ENCODE results near the gene SVIL.

SVIL gene

DNA sequence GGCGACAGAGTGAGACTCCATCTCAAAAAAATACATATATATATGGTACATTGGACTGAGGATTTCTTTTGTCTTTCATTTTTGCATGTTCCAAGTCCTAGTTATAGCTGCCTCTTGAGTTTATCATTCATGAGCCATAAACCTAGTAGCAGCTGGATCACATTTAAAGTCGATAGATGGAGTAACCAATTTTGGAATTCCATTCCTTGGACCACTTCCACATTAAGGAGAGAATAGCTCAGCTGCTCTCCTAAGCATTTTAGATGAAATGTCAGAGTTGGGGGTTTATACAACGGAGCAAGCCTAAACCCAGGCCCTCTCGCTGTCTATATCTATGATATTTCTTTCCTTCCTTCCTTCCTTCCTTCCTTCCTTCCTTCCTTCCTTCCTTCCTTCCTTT lies 204.7 kb downstream of the SVIL start:
- DNase-seq (ENCODE audit: low read depth in 1 of 2, low spot score in 1 of 2) = no peak

GRCh38 chr10:29428486-29428885 lies 206.3 kb downstream of the SVIL start:
- DNase-seq (ENCODE audit: low read depth in 1 of 2, low spot score in 1 of 2) = no peak

- DNase-seq (ENCODE audit: low read depth in 1 of 2, low spot score in 1 of 2) = no peak
Observed at GRCh38 chr10:29427667-29428066, 207.1 kb downstream of the SVIL start.

GRCh38 chr10:29426420-29426819 lies 208.4 kb downstream of the SVIL start:
- DNase-seq (ENCODE audit: low read depth in 1 of 2, low spot score in 1 of 2) = no peak

GRCh38 chr10:29424017-29424416 lies 210.8 kb downstream of the SVIL start:
- DNase-seq (ENCODE audit: low read depth in 1 of 2, low spot score in 1 of 2) = no peak

DNA sequence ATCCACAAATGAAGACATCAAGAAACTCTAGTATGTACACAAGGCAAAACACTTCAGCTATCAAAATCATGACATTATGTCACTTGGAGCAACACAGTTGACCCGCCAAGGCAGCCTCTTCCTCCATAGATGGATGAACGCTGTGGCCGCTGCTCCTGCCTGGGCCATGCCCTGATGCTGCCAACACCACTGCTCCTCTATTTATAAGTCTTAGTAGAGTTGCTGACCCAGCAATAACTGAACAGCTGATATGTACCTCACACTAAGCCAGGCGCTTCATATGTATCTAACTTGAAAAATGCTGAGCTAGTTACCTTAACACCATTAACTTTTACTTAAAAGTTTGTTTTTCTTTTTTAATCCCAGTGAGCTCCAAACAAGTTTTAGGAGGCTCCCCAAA lies 214.0 kb downstream of the SVIL start:
- no peak for DNase-seq (ENCODE audit: low read depth in 1 of 2, low spot score in 1 of 2)

- no peak for DNase-seq (ENCODE audit: low read depth in 1 of 2, low spot score in 1 of 2)
Observed at GRCh38 chr10:29417324-29417723, 217.4 kb downstream of the SVIL start.

DNA sequence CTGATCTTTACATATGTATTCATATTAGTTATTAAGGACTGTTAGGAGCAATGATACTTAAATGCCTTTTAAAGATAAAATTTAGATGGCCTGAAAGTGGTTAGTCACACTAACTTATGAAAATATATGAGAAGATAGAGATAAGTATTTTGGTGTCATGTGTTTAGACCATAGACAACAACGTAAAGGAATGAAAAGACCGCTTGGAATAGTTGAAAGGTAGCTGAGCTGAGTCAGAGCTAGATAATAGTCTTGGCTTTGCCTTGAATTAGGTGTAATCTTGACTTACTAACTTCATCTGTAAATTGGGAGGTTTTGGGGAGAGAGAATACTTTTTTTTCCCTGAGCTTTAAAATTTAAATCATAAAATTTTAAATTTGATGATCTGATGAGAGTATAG lies 218.9 kb downstream of the SVIL start:
- DNase-seq (ENCODE audit: low read depth in 1 of 2, low spot score in 1 of 2) = no peak

DNA sequence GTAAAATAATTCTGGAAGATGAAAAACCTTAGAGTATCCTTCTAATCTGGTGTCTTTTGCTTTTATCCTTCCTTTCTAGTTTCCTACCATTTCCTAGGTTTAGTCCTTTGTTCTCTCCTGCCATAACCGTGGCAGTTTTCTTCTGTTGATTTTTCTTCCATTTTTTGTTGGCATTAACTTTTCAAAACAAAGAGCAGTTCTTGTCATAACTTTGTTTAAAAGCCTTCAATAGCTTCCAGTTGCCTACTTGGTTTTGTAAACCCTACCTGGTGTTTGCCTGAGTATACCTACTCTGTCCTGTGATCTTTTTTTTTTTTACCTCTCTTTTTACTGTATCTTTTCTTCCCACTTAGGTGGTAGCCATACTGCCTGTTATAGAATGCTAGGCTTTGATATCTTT lies 220.3 kb downstream of the SVIL start:
- no peak for DNase-seq (ENCODE audit: low read depth in 1 of 2, low spot score in 1 of 2)

- DNase-seq (ENCODE audit: low read depth in 1 of 2, low spot score in 1 of 2) = no peak
Observed at GRCh38 chr10:29412485-29412884, 222.3 kb downstream of the SVIL start.

DNA sequence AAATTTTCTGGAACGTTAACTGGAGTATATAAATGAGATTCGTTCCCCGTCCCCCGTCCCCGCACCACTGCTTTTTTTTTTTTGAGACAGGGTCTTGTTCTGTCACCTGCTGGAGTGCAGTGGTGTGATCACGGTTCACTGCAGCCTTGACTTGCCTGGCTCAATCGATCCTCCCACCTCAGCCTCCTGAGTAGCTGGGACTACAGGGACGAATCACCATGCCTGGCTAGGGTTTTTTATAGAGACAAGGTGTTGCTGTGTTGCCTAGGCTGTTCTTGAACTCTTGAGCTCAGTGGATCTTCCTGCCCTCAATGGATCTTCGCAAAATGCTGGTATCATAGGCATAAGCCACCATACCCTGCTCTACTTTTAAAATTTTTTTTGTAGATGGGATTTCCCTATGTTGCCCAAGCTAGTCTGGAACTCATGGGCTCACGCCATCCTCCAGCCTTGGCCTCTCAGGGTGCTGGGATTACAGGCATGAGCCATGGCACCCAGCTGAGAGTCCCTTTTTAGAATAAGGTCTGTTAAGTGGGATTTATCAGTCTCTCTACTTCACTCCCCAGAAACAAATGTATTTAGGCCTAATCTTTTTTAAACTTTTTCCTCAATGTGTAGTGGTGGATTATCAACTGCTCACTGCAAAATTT lies 223.0 kb downstream of the SVIL start:
- no peak for DNase-seq (ENCODE audit: low read depth in 1 of 2, low spot score in 1 of 2)

DNA sequence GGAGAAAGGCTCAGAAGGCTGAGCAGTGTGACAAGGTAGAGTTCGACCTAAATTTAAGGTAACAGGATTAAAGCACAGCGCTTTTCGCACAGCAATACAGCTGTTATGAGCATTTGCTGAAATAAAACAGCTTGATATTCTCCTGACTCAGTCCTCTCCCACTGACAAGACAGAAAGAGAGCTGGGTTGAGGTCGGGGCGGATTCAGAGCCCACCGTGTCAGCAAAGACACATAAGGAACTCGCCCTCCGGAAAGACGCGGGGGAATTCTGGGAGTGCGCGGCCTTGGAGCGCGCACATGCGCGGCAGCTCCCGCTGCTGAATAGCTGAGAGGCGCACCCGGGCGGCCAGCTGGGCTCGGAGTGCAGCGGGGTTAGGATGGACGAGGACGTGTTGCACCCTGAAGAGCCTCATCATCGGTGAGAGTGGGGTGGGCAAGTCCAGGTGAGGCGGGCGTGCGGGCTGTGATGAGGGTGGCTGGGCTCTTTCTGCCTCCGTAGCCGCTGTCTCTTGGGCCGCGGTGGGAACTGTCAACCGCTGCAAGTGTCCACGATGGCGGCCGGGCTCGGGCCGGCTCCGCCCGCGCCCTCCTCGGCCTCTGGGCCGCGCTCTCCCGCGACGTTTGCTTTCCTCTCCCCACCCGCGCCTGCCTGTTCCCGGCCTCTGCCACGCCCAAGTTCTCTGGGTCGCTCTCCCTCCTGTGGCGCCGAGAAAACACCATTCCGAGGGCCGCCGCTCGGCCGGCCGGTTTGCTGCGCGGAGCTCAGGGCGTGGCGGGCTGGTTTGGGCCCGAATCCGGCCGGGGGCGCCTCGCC lies 225.3 kb downstream of the SVIL start:
- peak in 1 of 2 donors; percentile 20 for DNase-seq (ENCODE audit: low read depth in 1 of 2, low spot score in 1 of 2)

GRCh38 chr10:29408847-29409240 lies 225.9 kb downstream of the SVIL start:
- DNase-seq (ENCODE audit: low read depth in 1 of 2, low spot score in 1 of 2) = no peak
